GM19025 (cell line): Measurements from ENCODE around the gene OOSP4A.

Experiments used
- ATAC-seq: cut with Tn5 transposase; IDR thresholded peaks from one replicate; pipeline ENCODE4 v1.9.1; 2021; ENCODE audit warnings: mild to moderate bottlenecking, low read depth, moderate library complexity; ENCODE audit not compliant: unreplicated experiment

Gene OOSP4A

GRCh38 chr11:59963733-59964132 lies at the start of gene OOSP4A:
OOSP4A (plus strand) TSS chr11:59964033; CDS start chr11:59964033, 0 bp downstream.
- ATAC-seq, result no peak

GRCh38 chr11:59918480-59918879 lies 45.4 kb upstream of the OOSP4A start:
- ATAC-seq, result no peak

GRCh38 chr11:59918987-59919589 lies 44.7 kb upstream of the OOSP4A start:
- no peak for ATAC-seq

GRCh38 chr11:59923813-59924212 lies 40.0 kb upstream of the OOSP4A start:
- ATAC-seq, result no peak

- ATAC-seq, result no peak
Measured at GRCh38 chr11:59931688-59932087, 32.1 kb upstream of the OOSP4A start.

GRCh38 chr11:59938132-59938531 lies 25.7 kb upstream of the OOSP4A start, which contains the start of gene OOSP1:
OOSP1 (plus strand) TSS chr11:59938432; CDS start chr11:59938455, 23 bp downstream.
- ATAC-seq, result no peak

- ATAC-seq, result no peak
Measured at GRCh38 chr11:59938718-59939117, 25.1 kb upstream of the OOSP4A start.

GRCh38 chr11:59939482-59939881 lies 24.4 kb upstream of the OOSP4A start:
- no peak for ATAC-seq

GRCh38 chr11:59941091-59941490 lies 22.7 kb upstream of the OOSP4A start:
- ATAC-seq, result no peak

- ATAC-seq, result no peak
Measured at GRCh38 chr11:59943997-59944714, 19.7 kb upstream of the OOSP4A start.

- ATAC-seq, result no peak
Measured at GRCh38 chr11:59944720-59945119, 19.1 kb upstream of the OOSP4A start.

GRCh38 chr11:59953463-59954218 lies 10.2 kb upstream of the OOSP4A start:
- ATAC-seq, result no peak

- no peak for ATAC-seq
Measured at GRCh38 chr11:59954219-59954847, 9.5 kb upstream of the OOSP4A start.

GRCh38 chr11:59957094-59957493 lies 6.7 kb upstream of the OOSP4A start:
- no peak for ATAC-seq

GRCh38 chr11:59960502-59961381 lies 3.1 kb upstream of the OOSP4A start:
- no peak for ATAC-seq

- no peak for ATAC-seq
Measured at GRCh38 chr11:59962107-59962482, 1.7 kb upstream of the OOSP4A start.

GRCh38 chr11:59965424-59965823 lies 1.6 kb downstream of the OOSP4A start:
- ATAC-seq, result no peak

- no peak for ATAC-seq
Measured at GRCh38 chr11:59966201-59966600, 2.4 kb downstream of the OOSP4A start.

GRCh38 chr11:59967677-59968394 lies 4.0 kb downstream of the OOSP4A start:
- no peak for ATAC-seq
